ENCODE data around the gene CCL26.

GRCh38 chr7:75738975-75739795 lies 32.8 kb downstream of the CCL26 start:
- no peak; a peak in 1 of 6 replicates for TF ChIP-seq CTCF (IDR thresholded peaks at IDR 0.05 in 2 of 3, conservative IDR thresholded peaks at IDR 0.05 in 1 of 3; ENCODE audit: insufficient read depth in 2 of 3, low read depth in 1 of 3, low read length in 3 of 3)
- TF ChIP-seq CEBPG (CRISPR knock-in tag; IDR thresholded peaks at IDR 0.05): no peak
- TF ChIP-seq CEBPG (tag; conservative IDR thresholded peaks at IDR 0.05 in 1 of 2, IDR thresholded peaks at IDR 0.05 in 1 of 2): no peak
- peak; percentile 77 for TF ChIP-seq SP1 (CRISPR knock-in tag; IDR thresholded peaks at IDR 0.05)
- TF ChIP-seq ZBTB7A (IDR thresholded peaks at IDR 0.05; ENCODE audit: borderline replicate concordance, control insufficient read depth, low read depth, low read length): peak; percentile 89
- no peak for TF ChIP-seq THRA (IDR thresholded peaks at IDR 0.05)
- no peak for TF ChIP-seq DEAF1 (CRISPR knock-in tag; IDR thresholded peaks at IDR 0.05)
- TF ChIP-seq NKRF (IDR thresholded peaks at IDR 0.05; ENCODE audit: borderline replicate concordance): no peak
- no peak for TF ChIP-seq ZNF551 (CRISPR knock-in tag; IDR thresholded peaks at IDR 0.05)
- no peak for TF ChIP-seq KLF16 (IDR thresholded peaks at IDR 0.05)
